HG02852 (cell line): ENCODE measurements around the gene TMEM38B.
"Not testable (repeated sequence)": the region's sequence is repeated elsewhere in the genome, so short reads cannot be mapped to it uniquely, and the experiment has no call there.

ENCODE experiments used
- ATAC-seq: cut with Tn5 transposase; IDR thresholded peaks from one replicate; pipeline ENCODE4 v1.9.1; 2021; ENCODE audit warnings: mild to moderate bottlenecking, moderate library complexity; ENCODE audit not compliant: unreplicated experiment

TMEM38B gene

GRCh38 chr9:105714020-105714331, 19.6 kb downstream of the TMEM38B start:
- no peak for ATAC-seq

GRCh38 chr9:105716146-105716545, 21.8 kb downstream of the TMEM38B start:
- no peak for ATAC-seq

- no peak for ATAC-seq
Measured at GRCh38 chr9:105722099-105722498, 27.8 kb downstream of the TMEM38B start.

GRCh38 chr9:105725370-105725769, 31.0 kb downstream of the TMEM38B start:
- no peak for ATAC-seq

- ATAC-seq, result not testable (repeated sequence)
Measured at GRCh38 chr9:105728230-105728629, 33.9 kb downstream of the TMEM38B start.

GRCh38 chr9:105731420-105731819, 37.1 kb downstream of the TMEM38B start:
- ATAC-seq, result not testable (repeated sequence)

GRCh38 chr9:105735366-105735765, 41.0 kb downstream of the TMEM38B start:
- no peak for ATAC-seq

GRCh38 chr9:105737205-105737604, 42.9 kb downstream of the TMEM38B start:
- no peak for ATAC-seq

GRCh38 chr9:105742088-105742487, 47.7 kb downstream of the TMEM38B start:
- ATAC-seq, result no peak

- not testable (repeated sequence) for ATAC-seq
Measured at GRCh38 chr9:105747325-105747724, 53.0 kb downstream of the TMEM38B start.

GRCh38 chr9:105751761-105752160, 57.4 kb downstream of the TMEM38B start:
- ATAC-seq, result no peak

GRCh38 chr9:105757496-105758251, 63.3 kb downstream of the TMEM38B start:
- no peak for ATAC-seq

- ATAC-seq, result no peak
Measured at GRCh38 chr9:105760053-105760452, 65.7 kb downstream of the TMEM38B start.

- ATAC-seq, result not testable (repeated sequence)
Measured at GRCh38 chr9:105782561-105783494, 88.5 kb downstream of the TMEM38B start.

GRCh38 chr9:105783495-105783872, 89.1 kb downstream of the TMEM38B start:
- ATAC-seq, result not testable (repeated sequence)

- not testable (repeated sequence) for ATAC-seq
Measured at GRCh38 chr9:105786796-105787195, 92.5 kb downstream of the TMEM38B start.

- no peak for ATAC-seq
Measured at GRCh38 chr9:105816202-105816744, 121.9 kb downstream of the TMEM38B start.

- ATAC-seq, result no peak
Measured at GRCh38 chr9:105816981-105817380, 122.6 kb downstream of the TMEM38B start.

GRCh38 chr9:105818903-105819302, 124.6 kb downstream of the TMEM38B start:
- ATAC-seq, result no peak

GRCh38 chr9:105822814-105823213, 128.5 kb downstream of the TMEM38B start:
- ATAC-seq, result no peak
